Measurements from ENCODE around the gene RALGPS2. TPM values are rescaled to one million over a fixed set of nuclear protein-coding genes. Genes with fewer than 3 reads are reported as not detected.

The RALGPS2 gene
- total and polyA plus RNA-seq, 2 of the 13 experiments (the other 11 are each of a cell fraction or from before 2014, with no cell fraction given) = 15.6 to 36.0 TPM

GRCh38 chr1:178919581-178919980 lies 194.5 kb downstream of the RALGPS2 start (continued):
- TF ChIP-seq ZNF142 (CRISPR knock-in tag; IDR thresholded peaks at IDR 0.05) (no peak), TRIM24 (CRISPR knock-in tag; IDR thresholded peaks at IDR 0.05) (no peak), CREB3 (CRISPR knock-in tag; IDR thresholded peaks at IDR 0.05) (no peak), HNF4A (CRISPR knock-in tag; IDR thresholded peaks at IDR 0.05) (peak; percentile 52; the same call in 1 of the 2 replicates), ZNF350 (CRISPR knock-in tag; IDR thresholded peaks at IDR 0.05; ENCODE audit: borderline replicate concordance, low read depth) (no peak), SAP130 (CRISPR knock-in tag; IDR thresholded peaks at IDR 0.05; ENCODE audit: low read depth) (peak; percentile 42; the same call in 1 of the 2 replicates), HHEX (CRISPR knock-in tag; IDR thresholded peaks at IDR 0.05) (no peak; the same call in 1 of the 2 replicates), ZNF746 (CRISPR knock-in tag; IDR thresholded peaks at IDR 0.05) (no peak), YEATS2 (CRISPR knock-in tag; IDR thresholded peaks at IDR 0.05; ENCODE audit: borderline replicate concordance) (no peak), ZKSCAN8 (CRISPR knock-in tag; IDR thresholded peaks at IDR 0.05; ENCODE audit: borderline replicate concordance) (peak; percentile 41; the same call in 1 of the 2 replicates), ZNF747 (CRISPR knock-in tag; IDR thresholded peaks at IDR 0.05; ENCODE audit: borderline replicate concordance) (no peak), ZNF512 (CRISPR knock-in tag; IDR thresholded peaks at IDR 0.05) (no peak), RFXANK (CRISPR knock-in tag; IDR thresholded peaks at IDR 0.05) (no peak), ZNF567 (CRISPR knock-in tag; IDR thresholded peaks at IDR 0.05; ENCODE audit: borderline replicate concordance) (no peak), RBM22 (optimal IDR thresholded peaks at IDR 0.05; ENCODE audit: low read length) (no peak), HMGXB3 (CRISPR knock-in tag; IDR thresholded peaks at IDR 0.05; ENCODE audit: borderline replicate concordance) (no peak), ZFP36L2 (CRISPR knock-in tag; IDR thresholded peaks at IDR 0.05) (no peak), CBX5 (CRISPR knock-in tag; IDR thresholded peaks at IDR 0.05; ENCODE audit: borderline replicate concordance) (no peak)

Measured in HepG2 (cell line).